ENCODE measurements around the gene OVCA2. TPM values are rescaled to one million over a fixed set of nuclear protein-coding genes. Genes with fewer than 3 reads are reported as not detected.

The OVCA2 gene
- 10 to 100 TPM; 16.1 to 17.2 TPM for total RNA-seq
- polyA plus RNA-seq: 10 to 100 TPM; 30.3 to 30.6 TPM

DNA sequence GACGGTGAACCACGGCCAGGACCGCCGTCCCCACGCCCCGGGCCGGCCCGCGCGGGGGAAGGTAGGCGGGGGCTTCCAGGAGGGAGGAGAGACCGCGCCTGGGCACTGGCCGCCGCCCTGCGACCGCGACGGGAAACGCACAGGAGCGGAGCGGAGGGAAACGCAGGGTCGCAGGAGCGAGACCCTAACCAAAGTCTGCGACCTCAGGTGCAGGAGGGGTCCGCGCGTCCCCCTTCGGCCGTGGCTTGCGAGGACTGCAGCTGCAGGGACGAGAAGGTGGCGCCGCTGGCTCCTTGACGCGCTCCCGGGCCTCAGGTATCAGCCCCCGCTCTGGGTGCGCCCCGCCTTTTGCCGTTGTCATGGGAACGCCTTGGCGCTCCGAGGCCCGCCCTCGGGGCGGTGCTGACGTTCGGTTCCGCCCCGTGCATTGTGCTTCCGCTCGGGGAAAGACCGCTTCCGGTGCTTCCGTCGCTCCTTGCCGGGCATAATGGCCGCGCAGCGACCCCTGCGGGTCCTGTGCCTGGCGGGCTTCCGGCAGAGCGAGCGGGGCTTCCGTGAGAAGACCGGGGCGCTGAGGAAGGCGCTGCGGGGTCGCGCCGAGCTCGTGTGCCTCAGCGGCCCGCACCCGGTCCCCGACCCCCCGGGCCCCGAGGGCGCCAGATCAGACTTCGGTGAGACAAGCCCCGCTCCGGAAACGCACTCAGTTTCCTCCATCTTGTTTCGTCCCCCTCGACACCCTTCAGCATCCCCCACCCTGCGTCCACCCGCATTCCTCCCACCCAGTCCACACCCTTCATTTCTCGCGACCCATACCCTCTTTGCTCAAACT lies at the start of gene OVCA2:
Gene OVCA2, plus strand, starts transcription at position 462 of the 829 bp plus-strand sequence. Its CDS starts 26 bp downstream, at position 488.
- peak; percentile 97 for DNase-seq (ENCODE audit: low spot score)
- Histone ChIP-seq H3K27ac (ENCODE audit: low read depth in 1 of 2, low read length in 2 of 2) (peak within 1 kb of the TSS; percentile 78 to 81), H3K4me3 (ENCODE audit: low read depth in 1 of 3, low read length in 3 of 3) (peak within 1 kb of the TSS; percentile 61 to 92 (median 78)), H3K36me3 (ENCODE audit: control insufficient read depth in 4 of 4, insufficient read depth in 3 of 4, low read depth in 1 of 4, low read length in 3 of 4) (peaks cover 0 to 22% (median 12%) of the 10 kb centered on the region in 4 donors), H3K27me3 (ENCODE audit: control insufficient read depth in 4 of 4, insufficient read depth in 4 of 4, low read length in 3 of 4) (no peaks in the 10 kb centered on the region), H3K4me1 (ENCODE audit: control insufficient read depth in 4 of 4, insufficient read depth in 4 of 4, low read length in 3 of 4) (peaks cover 5 to 19% (median 12%) of the 10 kb centered on the region in 4 donors), H3K9me3 (ENCODE audit: control insufficient read depth in 4 of 4, low read length in 3 of 4) (no peaks in the 10 kb centered on the region), H3K9ac (ENCODE audit: low read depth in 1 of 2, low read length in 2 of 2) (peak within 1 kb of the TSS; percentile 42 to 73)
- no peak for TF ChIP-seq EGR1 (IDR thresholded peaks at IDR 0.05; ENCODE audit: low read depth in 2 of 2)
- TF ChIP-seq RXRA (IDR thresholded peaks at IDR 0.05): no peak
- no peak for TF ChIP-seq HNF4G (IDR thresholded peaks at IDR 0.05)
- TF ChIP-seq HNF4A (conservative IDR thresholded peaks at IDR 0.05): no peak
- TF ChIP-seq YY1 (IDR thresholded peaks at IDR 0.05): peak; percentile 96
- no peak for TF ChIP-seq JUND (IDR thresholded peaks at IDR 0.05)
- TF ChIP-seq FOXA2 (IDR thresholded peaks at IDR 0.05): no peak
- TF ChIP-seq, protein P1, sequence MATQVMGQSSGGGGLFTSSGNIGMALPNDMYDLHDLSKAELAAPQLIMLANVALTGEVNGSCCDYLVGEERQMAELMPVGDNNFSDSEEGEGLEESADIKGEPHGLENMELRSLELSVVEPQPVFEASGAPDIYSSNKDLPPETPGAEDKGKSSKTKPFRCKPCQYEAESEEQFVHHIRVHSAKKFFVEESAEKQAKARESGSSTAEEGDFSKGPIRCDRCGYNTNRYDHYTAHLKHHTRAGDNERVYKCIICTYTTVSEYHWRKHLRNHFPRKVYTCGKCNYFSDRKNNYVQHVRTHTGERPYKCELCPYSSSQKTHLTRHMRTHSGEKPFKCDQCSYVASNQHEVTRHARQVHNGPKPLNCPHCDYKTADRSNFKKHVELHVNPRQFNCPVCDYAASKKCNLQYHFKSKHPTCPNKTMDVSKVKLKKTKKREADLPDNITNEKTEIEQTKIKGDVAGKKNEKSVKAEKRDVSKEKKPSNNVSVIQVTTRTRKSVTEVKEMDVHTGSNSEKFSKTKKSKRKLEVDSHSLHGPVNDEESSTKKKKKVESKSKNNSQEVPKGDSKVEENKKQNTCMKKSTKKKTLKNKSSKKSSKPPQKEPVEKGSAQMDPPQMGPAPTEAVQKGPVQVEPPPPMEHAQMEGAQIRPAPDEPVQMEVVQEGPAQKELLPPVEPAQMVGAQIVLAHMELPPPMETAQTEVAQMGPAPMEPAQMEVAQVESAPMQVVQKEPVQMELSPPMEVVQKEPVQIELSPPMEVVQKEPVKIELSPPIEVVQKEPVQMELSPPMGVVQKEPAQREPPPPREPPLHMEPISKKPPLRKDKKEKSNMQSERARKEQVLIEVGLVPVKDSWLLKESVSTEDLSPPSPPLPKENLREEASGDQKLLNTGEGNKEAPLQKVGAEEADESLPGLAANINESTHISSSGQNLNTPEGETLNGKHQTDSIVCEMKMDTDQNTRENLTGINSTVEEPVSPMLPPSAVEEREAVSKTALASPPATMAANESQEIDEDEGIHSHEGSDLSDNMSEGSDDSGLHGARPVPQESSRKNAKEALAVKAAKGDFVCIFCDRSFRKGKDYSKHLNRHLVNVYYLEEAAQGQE (IDR thresholded peaks at IDR 0.05): no peak
- TF ChIP-seq, protein P2, sequence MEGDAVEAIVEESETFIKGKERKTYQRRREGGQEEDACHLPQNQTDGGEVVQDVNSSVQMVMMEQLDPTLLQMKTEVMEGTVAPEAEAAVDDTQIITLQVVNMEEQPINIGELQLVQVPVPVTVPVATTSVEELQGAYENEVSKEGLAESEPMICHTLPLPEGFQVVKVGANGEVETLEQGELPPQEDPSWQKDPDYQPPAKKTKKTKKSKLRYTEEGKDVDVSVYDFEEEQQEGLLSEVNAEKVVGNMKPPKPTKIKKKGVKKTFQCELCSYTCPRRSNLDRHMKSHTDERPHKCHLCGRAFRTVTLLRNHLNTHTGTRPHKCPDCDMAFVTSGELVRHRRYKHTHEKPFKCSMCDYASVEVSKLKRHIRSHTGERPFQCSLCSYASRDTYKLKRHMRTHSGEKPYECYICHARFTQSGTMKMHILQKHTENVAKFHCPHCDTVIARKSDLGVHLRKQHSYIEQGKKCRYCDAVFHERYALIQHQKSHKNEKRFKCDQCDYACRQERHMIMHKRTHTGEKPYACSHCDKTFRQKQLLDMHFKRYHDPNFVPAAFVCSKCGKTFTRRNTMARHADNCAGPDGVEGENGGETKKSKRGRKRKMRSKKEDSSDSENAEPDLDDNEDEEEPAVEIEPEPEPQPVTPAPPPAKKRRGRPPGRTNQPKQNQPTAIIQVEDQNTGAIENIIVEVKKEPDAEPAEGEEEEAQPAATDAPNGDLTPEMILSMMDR (IDR thresholded peaks at IDR 0.05; ENCODE audit: low read depth, low read length, missing input control): peak; percentile 38
- TF ChIP-seq FOXA1 (IDR thresholded peaks at IDR 0.05): no peak
- TF ChIP-seq SP1 (IDR thresholded peaks at IDR 0.05): peak; percentile 49
- TF ChIP-seq GABPA (IDR thresholded peaks at IDR 0.05 in 1 of 2, conservative IDR thresholded peaks at IDR 0.05 in 1 of 2): peak; percentile 87 to 96
- no peak for TF ChIP-seq NR2F2 (IDR thresholded peaks at IDR 0.05)
- peak; percentile 46 to 56 for TF ChIP-seq RAD21 (IDR thresholded peaks at IDR 0.05)
- WGBS: under 1% methylated on average over 93 of the region's 93 CpGs

GRCh38 chr17:1992541-1992940 lies 49.3 kb upstream of the OVCA2 start:
- Histone ChIP-seq H3K36me3 (ENCODE audit: control insufficient read depth in 4 of 4, insufficient read depth in 3 of 4, low read depth in 1 of 4, low read length in 3 of 4) (no peaks in the 10 kb centered on the region), H3K4me1 (ENCODE audit: control insufficient read depth in 4 of 4, insufficient read depth in 4 of 4, low read length in 3 of 4) (peaks cover 8 to 31% (median 24%) of the 10 kb centered on the region in 4 donors), H3K27me3 (ENCODE audit: control insufficient read depth in 4 of 4, insufficient read depth in 4 of 4, low read length in 3 of 4) (no peaks in the 10 kb centered on the region), H3K9me3 (ENCODE audit: control insufficient read depth in 4 of 4, low read length in 3 of 4) (no peaks in the 10 kb centered on the region), H3K27ac (ENCODE audit: low read depth in 1 of 2, low read length in 2 of 2) (no peak overlapping the region), H3K4me3 (ENCODE audit: low read depth in 1 of 3, low read length in 3 of 3) (no peak overlapping the region), H3K9ac (ENCODE audit: low read depth in 1 of 2, low read length in 2 of 2) (no peak overlapping the region)
- DNase-seq (ENCODE audit: low spot score): no peak
- 90% methylated on average over 10 of the region's 10 CpGs for whole genome bisulfite sequencing
- no peak for TF ChIP-seq FOXA2 (IDR thresholded peaks at IDR 0.05)
- TF ChIP-seq HNF4G (IDR thresholded peaks at IDR 0.05): no peak
- no peak for TF ChIP-seq FOXA1 (IDR thresholded peaks at IDR 0.05)
- no peak for TF ChIP-seq EGR1 (IDR thresholded peaks at IDR 0.05; ENCODE audit: low read depth in 2 of 2)
- TF ChIP-seq YY1 (IDR thresholded peaks at IDR 0.05): no peak
- TF ChIP-seq TAF1 (conservative IDR thresholded peaks at IDR 0.05): no peak
- no peak for TF ChIP-seq HNF4A (conservative IDR thresholded peaks at IDR 0.05)
- no peak for TF ChIP-seq RAD21 (IDR thresholded peaks at IDR 0.05)
- TF ChIP-seq ZBTB33 (IDR thresholded peaks at IDR 0.05): no peak
- TF ChIP-seq NR2F2 (IDR thresholded peaks at IDR 0.05): no peak
- TF ChIP-seq ATF3 (IDR thresholded peaks at IDR 0.05): no peak
- TF ChIP-seq SP1 (IDR thresholded peaks at IDR 0.05): no peak
- TF ChIP-seq, protein P2 (IDR thresholded peaks at IDR 0.05; ENCODE audit: low read depth, low read length, missing input control): no peak
- no peak for TF ChIP-seq RXRA (IDR thresholded peaks at IDR 0.05)
- TF ChIP-seq, protein P3, sequence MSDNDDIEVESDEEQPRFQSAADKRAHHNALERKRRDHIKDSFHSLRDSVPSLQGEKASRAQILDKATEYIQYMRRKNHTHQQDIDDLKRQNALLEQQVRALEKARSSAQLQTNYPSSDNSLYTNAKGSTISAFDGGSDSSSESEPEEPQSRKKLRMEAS (IDR thresholded peaks at IDR 0.05): no peak
- no peak for TF ChIP-seq GABPA (IDR thresholded peaks at IDR 0.05 in 1 of 2, conservative IDR thresholded peaks at IDR 0.05 in 1 of 2)
- no peak for TF ChIP-seq JUND (IDR thresholded peaks at IDR 0.05)

Data from liver (tissue), 9 donors.